Right atrium auricular region (tissue), 2 donors: ENCODE measurements around the gene UBTD1. TPM values are rescaled to one million over a fixed set of nuclear protein-coding genes. Genes with fewer than 3 reads are reported as not detected.
A peak's percentile ranks its signal among the peaks of the same experiment; 100 is the strongest.

Source experiments
- DNase-seq: peaks from one replicate; pipeline ENCODE4 v3.0.0-alpha.2; 2019; ENCODE audit warnings: low spot score
- H3K27ac ChIP-seq, 2 donors: fragments of 200-600 bp; sonication (generic); 1 replicate in 1 of 2; 2 replicates in 1 of 2; pipeline ENCODE4 v1.5.1; 2016 to 2019
- H3K27me3 ChIP-seq, 2 donors: fragments of 200-600 bp; sonication (generic); one replicate each; pipeline versions ENCODE4 v1.5.1 to v1.6.0; 2017 to 2019
- H3K36me3 ChIP-seq: fragments of 200-600 bp; sonication (generic); one replicate; pipeline ENCODE4 v1.5.1; 2016
- H3K4me1 ChIP-seq, 2 donors: fragments of 200-600 bp; sonication (generic); one replicate each; pipeline versions ENCODE4 v1.5.1 to v1.6.0; 2017 to 2019
- H3K4me3 ChIP-seq, 2 donors: fragments of 200-600 bp; sonication (generic); 1 replicate in 1 of 2; 2 replicates in 1 of 2; pipeline ENCODE4 v1.5.1; 2017 to 2019; ENCODE audit warnings: mild to moderate bottlenecking in 1 of 2, moderate library complexity in 1 of 2
- H3K9me3 ChIP-seq, 2 donors: fragments of 200-600 bp; sonication (generic); one replicate each; pipeline ENCODE4 v1.5.1; 2019
- total RNA-seq, 2 donors: library from RNA; depleted of rRNA; stranded (reverse); fragments of >200 nt; gene quantifications; one replicate each; pipeline ENCODE4 v1.1.0, GENCODE V29; 2016
- TF ChIP-seq, protein P1 (sequence below), 2 donors: fragments of 200-600 bp; sonication (generic); IDR thresholded peaks; one replicate each; pipeline ENCODE4 v1.5.1; 2019; ENCODE audit warnings: antibody characterized with exemption in 2 of 2

UBTD1 gene
- total RNA-seq, 2 donors from 2014 or later, result 26.7 to 30.7 TPM

DNA sequence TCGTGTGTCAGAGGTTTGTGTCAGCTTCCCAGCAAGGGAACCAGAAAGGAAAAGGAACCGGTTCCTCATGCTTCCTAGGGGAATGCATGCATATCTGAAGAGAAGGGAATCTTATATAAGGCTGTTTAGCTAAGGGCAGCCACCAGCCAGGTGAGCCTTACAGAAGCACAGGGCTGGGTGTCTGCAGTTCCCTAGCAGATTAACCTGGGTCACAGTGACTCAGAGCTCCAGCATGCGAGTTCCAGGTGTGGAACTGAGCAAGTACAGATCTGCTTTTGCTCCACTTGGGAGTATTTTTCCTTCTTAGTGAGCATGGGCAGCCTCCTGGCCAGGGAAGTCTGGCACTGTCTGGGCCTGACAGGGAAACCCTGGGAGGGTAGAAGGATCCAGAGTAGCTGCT is 72.9 kb downstream of the UBTD1 start:
- H3K36me3 ChIP-seq, result peaks cover 33% of the 10 kb centered on the region
- H3K4me3 ChIP-seq, result no peak overlapping the region
- no peaks in the 10 kb centered on the region for H3K27me3 ChIP-seq
- TF ChIP-seq, protein P1, sequence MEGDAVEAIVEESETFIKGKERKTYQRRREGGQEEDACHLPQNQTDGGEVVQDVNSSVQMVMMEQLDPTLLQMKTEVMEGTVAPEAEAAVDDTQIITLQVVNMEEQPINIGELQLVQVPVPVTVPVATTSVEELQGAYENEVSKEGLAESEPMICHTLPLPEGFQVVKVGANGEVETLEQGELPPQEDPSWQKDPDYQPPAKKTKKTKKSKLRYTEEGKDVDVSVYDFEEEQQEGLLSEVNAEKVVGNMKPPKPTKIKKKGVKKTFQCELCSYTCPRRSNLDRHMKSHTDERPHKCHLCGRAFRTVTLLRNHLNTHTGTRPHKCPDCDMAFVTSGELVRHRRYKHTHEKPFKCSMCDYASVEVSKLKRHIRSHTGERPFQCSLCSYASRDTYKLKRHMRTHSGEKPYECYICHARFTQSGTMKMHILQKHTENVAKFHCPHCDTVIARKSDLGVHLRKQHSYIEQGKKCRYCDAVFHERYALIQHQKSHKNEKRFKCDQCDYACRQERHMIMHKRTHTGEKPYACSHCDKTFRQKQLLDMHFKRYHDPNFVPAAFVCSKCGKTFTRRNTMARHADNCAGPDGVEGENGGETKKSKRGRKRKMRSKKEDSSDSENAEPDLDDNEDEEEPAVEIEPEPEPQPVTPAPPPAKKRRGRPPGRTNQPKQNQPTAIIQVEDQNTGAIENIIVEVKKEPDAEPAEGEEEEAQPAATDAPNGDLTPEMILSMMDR (IDR thresholded peaks at IDR 0.05), result no peak
- H3K4me1 ChIP-seq, result peaks cover 0 to 33% of the 10 kb centered on the region in 2 donors
- peak overlapping the region; percentile 57 to 95 for H3K27ac ChIP-seq
- no peak for DNase-seq
- H3K9me3 ChIP-seq, result no peaks in the 10 kb centered on the region

DNA sequence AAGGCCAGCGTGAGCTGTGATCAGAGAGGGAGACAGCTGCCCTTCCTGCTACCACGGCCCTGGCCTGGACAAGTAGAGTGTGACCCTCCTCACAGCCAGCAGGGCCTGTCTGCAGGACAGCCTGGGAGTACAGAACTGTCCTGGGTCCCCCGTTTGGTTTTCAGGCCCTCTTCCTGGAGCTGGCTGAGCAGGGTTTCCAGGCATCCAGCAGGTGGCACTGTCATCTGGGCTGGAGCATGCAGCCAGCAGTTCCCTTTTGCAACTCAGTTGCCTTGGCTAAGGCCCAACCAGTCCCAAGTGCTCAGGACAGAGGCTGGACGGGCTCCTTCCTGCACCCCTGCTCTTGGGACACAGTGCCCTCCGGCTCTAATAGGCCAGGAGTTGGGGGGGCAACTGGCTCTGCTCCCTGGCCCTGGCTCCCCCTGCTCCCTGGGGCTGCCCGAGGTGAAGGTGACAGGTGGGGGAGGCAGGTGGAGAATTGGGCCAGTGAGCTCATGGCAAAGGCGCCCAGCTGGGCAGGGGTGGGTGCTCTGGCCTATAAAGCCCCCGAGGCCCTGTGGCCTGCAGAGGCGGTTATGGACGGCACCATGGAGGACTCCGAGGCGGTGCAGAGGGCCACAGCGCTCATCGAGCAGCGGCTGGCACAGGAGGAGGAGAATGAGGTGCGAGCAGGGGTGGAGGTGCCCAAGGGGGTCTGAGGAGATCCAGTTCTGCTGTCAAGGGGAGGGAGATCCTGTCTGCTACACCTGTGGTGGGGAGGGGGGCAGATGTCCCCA is 73.7 kb downstream of the UBTD1 start, which contains the start of gene ANKRD2:
Gene ANKRD2, plus strand, starts transcription at position 566 of the 776 bp plus-strand sequence. Its CDS starts 10 bp downstream, at position 576.
- Histone ChIP-seq H3K36me3 (peaks cover 33% of the 10 kb centered on the region), H3K4me1 (peaks cover 0 to 33% of the 10 kb centered on the region in 2 donors), H3K9me3 (no peaks in the 10 kb centered on the region), H3K27ac (peak within 1 kb of the TSS; percentile 79 to 95), H3K27me3 (no peaks in the 10 kb centered on the region), H3K4me3 (peak within 1 kb of the TSS in 1 of 2 donors; percentile 12)
- DNase-seq, result peak; percentile 86
- TF ChIP-seq, protein P1 (IDR thresholded peaks at IDR 0.05), result peak; percentile 76 to 91

DNA sequence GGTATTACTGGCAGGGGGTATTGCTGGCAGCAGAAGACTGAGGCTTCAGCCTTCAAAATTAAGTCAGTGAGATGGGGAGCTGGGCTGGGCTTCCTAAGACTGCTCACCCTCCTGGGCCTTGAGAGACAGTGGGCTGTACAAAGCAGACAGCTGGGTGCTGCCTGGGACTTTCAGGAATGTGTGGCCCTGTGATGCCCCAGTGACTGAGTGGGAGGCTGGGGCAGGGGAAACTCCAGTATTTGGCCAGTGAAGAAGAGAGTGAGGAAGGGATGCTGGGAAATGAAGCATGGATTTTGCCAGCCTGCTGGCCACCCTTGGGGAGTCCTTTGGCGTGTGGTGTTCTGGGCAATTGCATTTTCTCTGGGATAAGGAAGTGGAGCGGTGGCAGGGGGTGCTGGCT is 74.3 kb downstream of the UBTD1 start:
- Histone ChIP-seq H3K4me3 (peak overlapping the region in 1 of 2 donors; percentile 12), H3K9me3 (no peaks in the 10 kb centered on the region), H3K27me3 (no peaks in the 10 kb centered on the region), H3K27ac (peak overlapping the region; percentile 57 to 95), H3K4me1 (peaks cover 0 to 33% of the 10 kb centered on the region in 2 donors), H3K36me3 (peaks cover 31% of the 10 kb centered on the region)
- TF ChIP-seq, protein P1 (IDR thresholded peaks at IDR 0.05), result no peak
- no peak for DNase-seq

DNA sequence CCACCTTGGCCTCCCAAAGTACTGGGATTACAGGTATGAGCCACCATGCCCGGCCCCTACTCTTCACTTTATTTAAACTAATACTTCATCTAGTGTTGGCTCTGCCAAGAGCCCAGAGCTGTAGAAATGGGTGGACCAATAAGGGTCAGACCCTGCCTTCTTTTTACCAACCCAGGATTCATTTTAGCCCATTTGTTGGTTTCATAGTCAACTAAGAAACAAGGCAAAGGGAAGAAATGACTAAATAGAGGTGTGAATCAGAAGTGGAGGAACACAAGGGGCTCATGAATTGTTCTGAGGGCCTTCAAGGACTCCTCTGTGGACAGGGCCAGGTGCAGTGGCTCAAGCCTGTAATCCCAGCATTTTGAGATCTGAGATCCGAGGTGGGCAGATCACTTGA is 74.9 kb downstream of the UBTD1 start:
- no peaks in the 10 kb centered on the region for H3K27me3 ChIP-seq
- H3K4me3 ChIP-seq, result no peak overlapping the region
- DNase-seq, result no peak
- no peaks in the 10 kb centered on the region for H3K9me3 ChIP-seq
- TF ChIP-seq, protein P1 (IDR thresholded peaks at IDR 0.05), result no peak
- peak overlapping the region; percentile 79 to 95 for H3K27ac ChIP-seq
- H3K4me1 ChIP-seq, result peaks cover 0 to 33% of the 10 kb centered on the region in 2 donors
- H3K36me3 ChIP-seq, result peaks cover 25% of the 10 kb centered on the region

DNA sequence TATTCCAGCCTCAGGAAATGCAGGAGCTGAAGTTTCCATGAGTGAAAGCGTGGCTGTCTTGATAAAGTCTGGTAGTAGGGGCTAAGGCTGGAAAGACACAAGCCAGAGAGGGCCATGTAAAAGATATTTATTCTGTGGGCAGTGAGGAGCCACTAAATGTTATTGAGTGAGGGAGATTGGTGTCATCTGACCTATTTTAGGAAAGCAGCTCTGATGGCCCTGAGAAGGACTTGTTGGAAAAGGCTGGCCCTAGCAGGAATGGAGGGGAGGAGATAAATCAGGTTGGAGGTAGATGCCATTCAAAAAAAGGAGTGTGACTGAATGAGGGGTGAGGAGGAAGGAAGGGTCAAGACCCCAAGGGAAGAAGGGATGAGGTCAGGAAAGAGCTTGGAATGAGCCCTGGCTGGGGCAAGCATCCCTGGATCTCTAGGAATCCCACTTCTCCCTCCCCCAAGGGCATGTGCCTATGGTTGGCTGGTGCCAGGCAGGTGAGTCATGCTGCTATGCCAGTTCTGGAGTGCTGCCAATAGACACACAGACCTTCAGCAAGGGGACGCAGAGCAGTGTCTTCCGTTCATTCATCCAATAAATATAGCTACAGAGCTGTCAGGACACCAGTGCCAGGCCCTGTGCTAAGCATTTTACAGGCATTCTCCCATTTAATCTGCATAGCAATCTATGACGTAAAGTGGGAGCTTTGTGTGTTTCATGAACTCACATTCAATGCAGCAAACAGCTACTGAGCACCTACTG is 75.8 kb downstream of the UBTD1 start:
- TF ChIP-seq, protein P1 (IDR thresholded peaks at IDR 0.05), result no peak
- Histone ChIP-seq H3K4me1 (peaks cover 0 to 33% of the 10 kb centered on the region in 2 donors), H3K27ac (peak overlapping the region; percentile 79 to 95), H3K27me3 (no peaks in the 10 kb centered on the region), H3K4me3 (no peak overlapping the region), H3K9me3 (no peaks in the 10 kb centered on the region), H3K36me3 (peaks cover 16% of the 10 kb centered on the region)
- DNase-seq, result peak; percentile 74
